ENCODE measurements around the gene C10orf90.

C10orf90 gene

GRCh38 chr10:126564326-126564888, 106.1 kb downstream of the C10orf90 start:
- ATAC-seq: no peak
- TF ChIP-seq ZC3H10 (CRISPR knock-in tag; IDR thresholded peaks at IDR 0.05): no peak
- no peak for TF ChIP-seq ZNF70 (CRISPR knock-in tag; IDR thresholded peaks at IDR 0.05)
- TF ChIP-seq PPARA (CRISPR knock-in tag; IDR thresholded peaks at IDR 0.05; ENCODE audit: borderline replicate concordance): no peak
- no peak for TF ChIP-seq PATZ1 (CRISPR knock-in tag; IDR thresholded peaks at IDR 0.05; ENCODE audit: borderline replicate concordance)
- TF ChIP-seq CSDC2 (CRISPR knock-in tag; IDR thresholded peaks at IDR 0.05): no peak
- no peak for TF ChIP-seq ZFP30 (CRISPR knock-in tag; IDR thresholded peaks at IDR 0.05)
- no peak for TF ChIP-seq ZNF565 (CRISPR knock-in tag; conservative IDR thresholded peaks at IDR 0.05; ENCODE audit: low read depth)
- no peak for TF ChIP-seq ESRRG (CRISPR knock-in tag; IDR thresholded peaks at IDR 0.05)
- no peak for TF ChIP-seq TOX (CRISPR knock-in tag; IDR thresholded peaks at IDR 0.05; ENCODE audit: borderline replicate concordance)
- TF ChIP-seq GLIS3 (CRISPR knock-in tag; IDR thresholded peaks at IDR 0.05): no peak
- TF ChIP-seq ZNF8 (CRISPR knock-in tag; IDR thresholded peaks at IDR 0.05): no peak
- no peak for TF ChIP-seq POU6F1 (CRISPR knock-in tag; IDR thresholded peaks at IDR 0.05; ENCODE audit: borderline replicate concordance, low read depth)
- no peak for TF ChIP-seq ISL1 (CRISPR knock-in tag; IDR thresholded peaks at IDR 0.05)
- no peak for TF ChIP-seq RARB (CRISPR knock-in tag; IDR thresholded peaks at IDR 0.05)
- no peak for TF ChIP-seq SNAI2 (CRISPR knock-in tag; IDR thresholded peaks at IDR 0.05)
- TF ChIP-seq CSRNP3 (CRISPR knock-in tag; IDR thresholded peaks at IDR 0.05): no peak
- TF ChIP-seq ZFP3 (CRISPR knock-in tag; IDR thresholded peaks at IDR 0.05): no peak

- ATAC-seq: no peak
- TF ChIP-seq CREB5 (CRISPR knock-in tag; IDR thresholded peaks at IDR 0.05; ENCODE audit: low read depth) (no peak), ZFP30 (CRISPR knock-in tag; IDR thresholded peaks at IDR 0.05) (no peak), ZC3H10 (CRISPR knock-in tag; IDR thresholded peaks at IDR 0.05) (no peak), CSRNP3 (CRISPR knock-in tag; IDR thresholded peaks at IDR 0.05) (no peak), CSDC2 (CRISPR knock-in tag; IDR thresholded peaks at IDR 0.05) (no peak), OSR1 (CRISPR knock-in tag; IDR thresholded peaks at IDR 0.05) (no peak), TOX (CRISPR knock-in tag; IDR thresholded peaks at IDR 0.05; ENCODE audit: borderline replicate concordance) (no peak), TCF4 (CRISPR knock-in tag; IDR thresholded peaks at IDR 0.05; ENCODE audit: borderline replicate concordance) (no peak), SNAI2 (CRISPR knock-in tag; IDR thresholded peaks at IDR 0.05) (no peak), ZNF565 (CRISPR knock-in tag; conservative IDR thresholded peaks at IDR 0.05; ENCODE audit: low read depth) (no peak), POU6F1 (CRISPR knock-in tag; IDR thresholded peaks at IDR 0.05; ENCODE audit: borderline replicate concordance, low read depth) (no peak), ZFP3 (CRISPR knock-in tag; IDR thresholded peaks at IDR 0.05) (no peak), ZNF70 (CRISPR knock-in tag; IDR thresholded peaks at IDR 0.05) (no peak)
These were observed 107.1 kb downstream of the C10orf90 start for GRCh38 chr10:126563361-126563760.
